ENCODE data around the gene MAP7D1. TPM values are rescaled to one million over a fixed set of nuclear protein-coding genes. Genes with fewer than 3 reads are reported as not detected.

MAP7D1 gene
- total and polyA plus RNA-seq, 2 of the 13 experiments (the other 11 are each of a cell fraction or from before 2014, with no cell fraction given) = 5.6 to 7.2 TPM

GRCh38 chr1:36208978-36209703 is 53.2 kb downstream of the MAP7D1 start:
- POLR2A ChIA-PET = interaction anchor here (1.3 kb wide), 1 partner anchor 15 kb away, joined by 6 read pairs; the partner anchor contains the start of gene THRAP3
- H3K27me3 ChIP-seq (ENCODE audit: control insufficient read depth in 1 of 2, insufficient read depth in 2 of 2, low read length in 2 of 2) = no peaks in the 10 kb centered on the region
- H3K27ac ChIP-seq (ENCODE audit: extremely low read length, insufficient read depth, low read length) = no peak overlapping the region
- no peaks in the 10 kb centered on the region for H3K79me2 ChIP-seq (ENCODE audit: insufficient read depth, low read length)
- 37% methylated on average over 6 of the region's 6 CpGs for WGBS (ENCODE audit: low lambda C conversion rate)
- BruUV-seq (replicated peaks) = no TSS peak
- intact Hi-C loops (cut with micrococcal nuclease; ENCODE audit: unreplicated experiment) = no loop called here
- peaks cover 56% of the 10 kb centered on the region for H3K4me1 ChIP-seq (ENCODE audit: insufficient read depth, low read length)
- ATAC-seq = no peak
- no peak overlapping the region for H3K4me2 ChIP-seq (ENCODE audit: low read depth, low read length)
- no peak overlapping the region for H3K9ac ChIP-seq (ENCODE audit: insufficient read depth, low read depth, low read length)
- no peak for FAIRE-seq
- no peaks in the 10 kb centered on the region for H4K20me1 ChIP-seq (ENCODE audit: insufficient read depth, low read length)
- DNase-seq (ENCODE audit: low spot score) = no peak
- H3K4me3 ChIP-seq (replicated peaks in 1 of 3; ENCODE audit: insufficient read depth in 1 of 3, low read depth in 2 of 3, low read length in 3 of 3) = no peak overlapping the region
- TF ChIP-seq PCBP1 (IDR thresholded peaks at IDR 0.05; ENCODE audit: borderline replicate concordance, low read depth, low read length) (no peak), ZNF121 (CRISPR knock-in tag; IDR thresholded peaks at IDR 0.05) (peak; percentile 90)
- H3K9me3 ChIP-seq (ENCODE audit: low read length) = no peaks in the 10 kb centered on the region
- in situ Hi-C loops (cut with HindIII; ENCODE audit: extremely low pct_ligation_motif_present, low pct_unique_long_range_greater_than_20kb) = no loop called here
- H3K36me3 ChIP-seq (replicated peaks in 1 of 2; ENCODE audit: control insufficient read depth in 1 of 2, insufficient read depth in 2 of 2, low read length in 2 of 2) = no peaks in the 10 kb centered on the region
- H2AFZ ChIP-seq (ENCODE audit: low read length) = no peak overlapping the region
- CTCF ChIA-PET (ENCODE audit: low intra/inter-chr PET ratio, low total read pairs) = no interaction called here

GRCh38 chr1:36211307-36211706 is 55.3 kb downstream of the MAP7D1 start:
- peaks cover 61% of the 10 kb centered on the region for H3K4me1 ChIP-seq (ENCODE audit: insufficient read depth, low read length)
- intact Hi-C loops (cut with micrococcal nuclease; ENCODE audit: unreplicated experiment) = no loop called here
- ATAC-seq (no peak), DNase-seq (ENCODE audit: low spot score) (no peak), FAIRE-seq (no peak)
- H3K36me3 ChIP-seq (replicated peaks in 1 of 2; ENCODE audit: control insufficient read depth in 1 of 2, insufficient read depth in 2 of 2, low read length in 2 of 2) = no peaks in the 10 kb centered on the region
- H3K9me3 ChIP-seq (ENCODE audit: low read length) = no peaks in the 10 kb centered on the region
- in situ Hi-C loops (cut with HindIII; ENCODE audit: extremely low pct_ligation_motif_present, low pct_unique_long_range_greater_than_20kb) = no loop called here
- H2AFZ ChIP-seq (ENCODE audit: low read length) = no peak overlapping the region
- H3K9ac ChIP-seq (ENCODE audit: insufficient read depth, low read depth, low read length) = no peak overlapping the region
- no peaks in the 10 kb centered on the region for H4K20me1 ChIP-seq (ENCODE audit: insufficient read depth, low read length)
- POLR2A ChIA-PET = interaction anchor here (0.6 to 4.1 kb wide), 3 partner anchors 13 to 29 kb away, joined by 3 to 23 read pairs (median 5); partner anchors contain the start of gene THRAP3
- CTCF ChIA-PET (ENCODE audit: low intra/inter-chr PET ratio, low total read pairs) = no interaction called here
- H3K4me3 ChIP-seq (replicated peaks in 1 of 3; ENCODE audit: insufficient read depth in 1 of 3, low read depth in 2 of 3, low read length in 3 of 3) = no peak overlapping the region
- WGBS (ENCODE audit: low lambda C conversion rate) = 42% methylated on average over 3 of the region's 3 CpGs
- no peak overlapping the region for H3K27ac ChIP-seq (ENCODE audit: extremely low read length, insufficient read depth, low read length)
- TF ChIP-seq ZNF121 (CRISPR knock-in tag; IDR thresholded peaks at IDR 0.05) (peak; percentile 93), U2AF1 (optimal IDR thresholded peaks at IDR 0.05; ENCODE audit: low read depth, low read length) (no peak)
- no TSS peak for BruUV-seq (replicated peaks)
- no peaks in the 10 kb centered on the region for H3K79me2 ChIP-seq (ENCODE audit: insufficient read depth, low read length)
- no peaks in the 10 kb centered on the region for H3K27me3 ChIP-seq (ENCODE audit: control insufficient read depth in 1 of 2, insufficient read depth in 2 of 2, low read length in 2 of 2)
- peak overlapping the region; percentile 45; the same call in 1 of the 2 replicates for H3K4me2 ChIP-seq (ENCODE audit: low read depth, low read length)
